ENCODE data around the gene ENO1.

ENO1 gene

GRCh38 chr1:8874230-8875201, 4.0 kb downstream of the ENO1 start:
- no peak overlapping the region for H2AFZ ChIP-seq (ENCODE audit: low read depth, low read length)
- H4K20me1 ChIP-seq (ENCODE audit: insufficient read depth, low read length) = peaks cover 87% of the 10 kb centered on the region
- peak overlapping the region; percentile 91 for H3K27ac ChIP-seq (ENCODE audit: low read length)
- no peak for DNase-seq
- H3K4me2 ChIP-seq (ENCODE audit: insufficient read depth, low read length) = peak overlapping the region; percentile 69
- no peaks in the 10 kb centered on the region for H3K9me3 ChIP-seq (ENCODE audit: insufficient read depth, low read length, severe bottlenecking)
- peaks cover 77% of the 10 kb centered on the region for H3K4me1 ChIP-seq (ENCODE audit: insufficient read depth, low read length)
- peak overlapping the region; percentile 97 for H3K9ac ChIP-seq (ENCODE audit: low read depth, low read length)
- peaks cover 95% of the 10 kb centered on the region for H3K79me2 ChIP-seq (ENCODE audit: insufficient read depth, low read length)
- no peaks in the 10 kb centered on the region for H3K27me3 ChIP-seq (ENCODE audit: insufficient read depth, low read length, poor library complexity)
- no peak for ATAC-seq (ENCODE audit: insufficient read depth, low read depth)
- H3K36me3 ChIP-seq (ENCODE audit: insufficient read depth, low read length) = peaks cover 88% of the 10 kb centered on the region
- TF ChIP-seq CTCF (IDR thresholded peaks at IDR 0.05; ENCODE audit: borderline replicate concordance, extremely low read depth, low read length, poor library complexity, severe bottlenecking) = no peak
- no peak for TF ChIP-seq EZH2 (IDR thresholded peaks at IDR 0.05; ENCODE audit: borderline replicate concordance, low read depth, low read length, severe bottlenecking)
- H3K4me3 ChIP-seq (ENCODE audit: low read depth in 1 of 2, low read length in 2 of 2) = peak overlapping the region; percentile 11 to 78; a peak in 2 of 4 replicates

GRCh38 chr1:8873506-8874229, 4.8 kb downstream of the ENO1 start:
- H3K36me3 ChIP-seq (ENCODE audit: insufficient read depth, low read length) = peaks cover 97% of the 10 kb centered on the region
- H3K79me2 ChIP-seq (ENCODE audit: insufficient read depth, low read length) = peaks cover 99% of the 10 kb centered on the region
- H3K4me1 ChIP-seq (ENCODE audit: insufficient read depth, low read length) = peaks cover 73% of the 10 kb centered on the region
- peak overlapping the region; percentile 65 for H3K27ac ChIP-seq (ENCODE audit: low read length)
- H3K9me3 ChIP-seq (ENCODE audit: insufficient read depth, low read length, severe bottlenecking) = no peaks in the 10 kb centered on the region
- ATAC-seq (ENCODE audit: insufficient read depth, low read depth) (peak; percentile 54), DNase-seq (peak; percentile 75)
- no peaks in the 10 kb centered on the region for H3K27me3 ChIP-seq (ENCODE audit: insufficient read depth, low read length, poor library complexity)
- no peak overlapping the region for H2AFZ ChIP-seq (ENCODE audit: low read depth, low read length)
- peaks cover 94% of the 10 kb centered on the region for H4K20me1 ChIP-seq (ENCODE audit: insufficient read depth, low read length)
- H3K9ac ChIP-seq (ENCODE audit: low read depth, low read length) = peak overlapping the region; percentile 97; the same call in 1 of the 2 replicates
- H3K4me3 ChIP-seq (ENCODE audit: low read depth in 1 of 2, low read length in 2 of 2) = peak overlapping the region in 1 of 2 experiments; percentile 78; a peak in 2 of 4 replicates
- TF ChIP-seq CTCF (IDR thresholded peaks at IDR 0.05; ENCODE audit: borderline replicate concordance, extremely low read depth, low read length, poor library complexity, severe bottlenecking) = no peak
- no peak for TF ChIP-seq EZH2 (IDR thresholded peaks at IDR 0.05; ENCODE audit: borderline replicate concordance, low read depth, low read length, severe bottlenecking)
- peak overlapping the region; percentile 69 for H3K4me2 ChIP-seq (ENCODE audit: insufficient read depth, low read length)

- DNase-seq (no peak), ATAC-seq (ENCODE audit: insufficient read depth, low read depth) (no peak)
- Histone ChIP-seq H3K27ac (ENCODE audit: low read length) (peak overlapping the region; percentile 65), H3K36me3 (ENCODE audit: insufficient read depth, low read length) (peaks cover 99% of the 10 kb centered on the region), H2AFZ (ENCODE audit: low read depth, low read length) (no peak overlapping the region), H3K9ac (ENCODE audit: low read depth, low read length) (peak overlapping the region; percentile 97; the same call in 1 of the 2 replicates), H4K20me1 (ENCODE audit: insufficient read depth, low read length) (peaks cover 93% of the 10 kb centered on the region), H3K79me2 (ENCODE audit: insufficient read depth, low read length) (peaks cover 100% of the 10 kb centered on the region), H3K4me1 (ENCODE audit: insufficient read depth, low read length) (peaks cover 73% of the 10 kb centered on the region), H3K4me2 (ENCODE audit: insufficient read depth, low read length) (peak overlapping the region; percentile 69), H3K9me3 (ENCODE audit: insufficient read depth, low read length, severe bottlenecking) (no peaks in the 10 kb centered on the region), H3K27me3 (ENCODE audit: insufficient read depth, low read length, poor library complexity) (no peaks in the 10 kb centered on the region), H3K4me3 (ENCODE audit: low read depth in 1 of 2, low read length in 2 of 2) (peak overlapping the region in 1 of 2 experiments; percentile 78; a peak in 2 of 4 replicates)
- no peak for TF ChIP-seq EZH2 (IDR thresholded peaks at IDR 0.05; ENCODE audit: borderline replicate concordance, low read depth, low read length, severe bottlenecking)
- no peak for TF ChIP-seq CTCF (IDR thresholded peaks at IDR 0.05; ENCODE audit: borderline replicate concordance, extremely low read depth, low read length, poor library complexity, severe bottlenecking)
Measured at GRCh38 chr1:8873001-8873400, 5.5 kb downstream of the ENO1 start.

All from DND-41 (cell line).